Fibroblast of gingiva (primary cell): ENCODE results near the gene DHODH.
"Not testable (repeated sequence)": the region's sequence is repeated elsewhere in the genome, so short reads cannot be mapped to it uniquely, and the experiment has no call there.

Experiments used
- DNase-seq: peaks from one replicate; pipeline ENCODE4 v3.0.0-alpha.2; 2011; ENCODE audit warnings: low read depth

The DHODH gene

GRCh38 chr16:72008424-72009216, at the start of gene DHODH:
TSS of gene DHODH (plus strand) at chr16:72008744. CDS start at chr16:72008765, 21 bp downstream.
- peak; percentile 97 for DNase-seq

GRCh38 chr16:71961066-71962039, 47.2 kb upstream of the DHODH start:
- DNase-seq, result peak; percentile 89

- DNase-seq, result no peak
Measured at GRCh38 chr16:71963125-71963875, 45.2 kb upstream of the DHODH start.

- no peak for DNase-seq
Measured at GRCh38 chr16:71965223-71965622, 43.3 kb upstream of the DHODH start.

GRCh38 chr16:71966932-71967331, 41.6 kb upstream of the DHODH start:
- DNase-seq, result no peak

- DNase-seq, result no peak
Measured at GRCh38 chr16:71969353-71969752, 39.2 kb upstream of the DHODH start.

- no peak for DNase-seq
Measured at GRCh38 chr16:71971571-71971970, 37.0 kb upstream of the DHODH start.

- no peak for DNase-seq
Measured at GRCh38 chr16:71972356-71972755, 36.2 kb upstream of the DHODH start.

GRCh38 chr16:71973001-71973400, 35.5 kb upstream of the DHODH start:
- no peak for DNase-seq

- no peak for DNase-seq
Measured at GRCh38 chr16:71974068-71974818, 34.3 kb upstream of the DHODH start.

GRCh38 chr16:71985262-71985974, 23.1 kb upstream of the DHODH start:
- no peak for DNase-seq

GRCh38 chr16:71986131-71986530, 22.4 kb upstream of the DHODH start:
- DNase-seq, result no peak

- no peak for DNase-seq
Measured at GRCh38 chr16:71995038-71995437, 13.5 kb upstream of the DHODH start.

GRCh38 chr16:71997578-71997977, 11.0 kb upstream of the DHODH start:
- DNase-seq, result not testable (repeated sequence)

- no peak for DNase-seq
Measured at GRCh38 chr16:72001180-72001874, 7.2 kb upstream of the DHODH start.

GRCh38 chr16:72002619-72003018, 5.9 kb upstream of the DHODH start:
- no peak for DNase-seq

- DNase-seq, result not testable (repeated sequence)
Measured at GRCh38 chr16:72008065-72008423, 500 bp upstream of the DHODH start.

- no peak for DNase-seq
Measured at GRCh38 chr16:72009779-72010178, 1.2 kb downstream of the DHODH start.

GRCh38 chr16:72012607-72013006, 4.1 kb downstream of the DHODH start:
- DNase-seq, result no peak

GRCh38 chr16:72013389-72013788, 4.8 kb downstream of the DHODH start:
- DNase-seq, result no peak
